Activated T-helper 17 cell treated with anti-CD3 and anti-CD28 coated beads, Interleukin-2, amount 50 U/mL, for 72 hours (primary cell): ENCODE measurements around the gene TMEM255B. TPM values are rescaled to one million over a fixed set of nuclear protein-coding genes. Genes with fewer than 3 reads are reported as not detected.
A peak's percentile ranks its signal among the peaks of the same experiment; 100 is the strongest.
"Not testable (repeated sequence)": the region's sequence is repeated elsewhere in the genome, so short reads cannot be mapped to it uniquely, and the experiment has no call there.

Experiments
- ATAC-seq: fragments of 150-1000 bp; cut with Tn5 transposase; replicated peaks from 2 replicates; pipeline ENCODE4 v1.10.0; 2021; ENCODE audit warnings: mild to moderate bottlenecking, moderate library complexity
- H3K27ac Mint-ChIP-seq: one replicate; pipeline ENCODE4 v1.8.0; 2022; ENCODE audit warnings: mixed read lengths
- H3K27me3 Mint-ChIP-seq: one replicate; pipeline ENCODE4 v1.8.0; 2022; ENCODE audit warnings: mixed read lengths
- H3K36me3 Mint-ChIP-seq: one replicate; pipeline ENCODE4 v1.8.0; 2022; ENCODE audit warnings: low read depth, mild to moderate bottlenecking, mixed read lengths
- H3K4me1 Mint-ChIP-seq: one replicate; pipeline ENCODE4 v1.8.0; 2022; ENCODE audit warnings: mixed read lengths
- H3K4me3 Mint-ChIP-seq: one replicate; pipeline ENCODE4 v1.8.0; 2022; ENCODE audit warnings: mild to moderate bottlenecking, mixed read lengths
- H3K9me3 Mint-ChIP-seq: one replicate; pipeline ENCODE4 v1.8.0; 2022; ENCODE audit warnings: mixed read lengths
- total RNA-seq, 2 donors: library from RNA; stranded (reverse); gene quantifications; one replicate each; pipeline ENCODE4 v1.2.3, GENCODE V29; 2022

Gene TMEM255B
- total RNA-seq, 2 donors from 2014 or later: 2.0 TPM

DNA sequence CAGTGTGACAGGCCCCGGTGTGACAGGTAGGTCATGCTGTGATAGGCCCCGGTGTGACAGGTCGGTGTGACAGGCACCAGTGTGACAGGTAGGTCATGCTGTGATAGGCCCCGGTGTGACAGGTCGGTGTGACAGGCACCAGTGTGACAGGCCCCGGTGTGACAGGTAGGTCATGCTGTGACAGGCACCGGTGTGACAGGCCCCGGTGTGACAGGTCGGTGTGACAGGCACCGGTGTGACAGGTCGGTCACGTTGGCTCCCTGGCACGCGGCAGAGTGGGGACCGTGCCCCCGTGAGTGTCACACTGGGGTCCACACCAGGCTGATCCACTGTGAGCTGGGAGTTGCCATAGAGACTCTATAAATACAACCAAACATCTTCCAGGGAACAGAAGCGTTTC, 75.0 kb downstream of the TMEM255B start:
- not testable (repeated sequence) for H3K36me3 Mint-ChIP-seq, ATAC-seq, H3K27ac Mint-ChIP-seq, H3K4me3 Mint-ChIP-seq, H3K4me1 Mint-ChIP-seq, H3K27me3 Mint-ChIP-seq, H3K9me3 Mint-ChIP-seq

DNA sequence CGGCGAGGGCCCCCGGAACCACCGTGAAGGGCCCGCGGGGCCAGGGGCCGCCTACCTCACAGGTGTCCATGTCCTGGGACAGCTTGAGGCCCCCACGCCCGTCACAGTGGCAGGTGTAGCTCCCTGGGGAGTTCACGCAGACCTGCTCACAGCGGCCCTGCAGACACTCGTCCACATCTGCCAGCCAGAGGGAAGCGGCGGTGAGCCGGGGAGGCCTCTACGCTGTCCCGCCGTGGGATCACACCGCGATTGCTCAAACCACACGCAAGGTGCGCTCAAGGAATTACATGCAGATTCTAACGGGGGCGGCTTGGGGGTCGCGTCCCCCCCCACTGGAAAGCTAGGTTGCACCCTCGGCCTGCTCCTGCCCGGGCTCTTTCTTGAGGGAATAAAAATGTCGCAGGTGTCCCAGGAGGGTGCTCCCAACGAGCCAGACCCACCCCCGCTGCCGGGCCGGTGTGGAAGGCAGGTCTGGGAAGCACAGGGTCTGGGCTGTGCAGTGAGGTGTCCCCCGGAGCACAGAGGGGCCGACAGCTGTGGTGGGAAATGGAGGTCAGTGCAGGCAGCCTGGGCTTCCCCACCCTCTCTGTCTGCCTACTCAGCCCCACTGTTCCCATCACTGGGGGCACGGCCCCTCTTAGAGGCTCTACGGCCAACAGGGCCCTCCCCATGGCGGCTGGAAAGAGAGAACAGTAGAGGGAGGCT, 75.6 kb downstream of the TMEM255B start:
- Mint-ChIP-seq H3K9me3 (no peaks in the 10 kb centered on the region), H3K36me3 (no peaks in the 10 kb centered on the region), H3K4me1 (peaks cover 5% of the 10 kb centered on the region), H3K27ac (no peak overlapping the region), H3K4me3 (no peak overlapping the region), H3K27me3 (no peaks in the 10 kb centered on the region)
- ATAC-seq: no peak

DNA sequence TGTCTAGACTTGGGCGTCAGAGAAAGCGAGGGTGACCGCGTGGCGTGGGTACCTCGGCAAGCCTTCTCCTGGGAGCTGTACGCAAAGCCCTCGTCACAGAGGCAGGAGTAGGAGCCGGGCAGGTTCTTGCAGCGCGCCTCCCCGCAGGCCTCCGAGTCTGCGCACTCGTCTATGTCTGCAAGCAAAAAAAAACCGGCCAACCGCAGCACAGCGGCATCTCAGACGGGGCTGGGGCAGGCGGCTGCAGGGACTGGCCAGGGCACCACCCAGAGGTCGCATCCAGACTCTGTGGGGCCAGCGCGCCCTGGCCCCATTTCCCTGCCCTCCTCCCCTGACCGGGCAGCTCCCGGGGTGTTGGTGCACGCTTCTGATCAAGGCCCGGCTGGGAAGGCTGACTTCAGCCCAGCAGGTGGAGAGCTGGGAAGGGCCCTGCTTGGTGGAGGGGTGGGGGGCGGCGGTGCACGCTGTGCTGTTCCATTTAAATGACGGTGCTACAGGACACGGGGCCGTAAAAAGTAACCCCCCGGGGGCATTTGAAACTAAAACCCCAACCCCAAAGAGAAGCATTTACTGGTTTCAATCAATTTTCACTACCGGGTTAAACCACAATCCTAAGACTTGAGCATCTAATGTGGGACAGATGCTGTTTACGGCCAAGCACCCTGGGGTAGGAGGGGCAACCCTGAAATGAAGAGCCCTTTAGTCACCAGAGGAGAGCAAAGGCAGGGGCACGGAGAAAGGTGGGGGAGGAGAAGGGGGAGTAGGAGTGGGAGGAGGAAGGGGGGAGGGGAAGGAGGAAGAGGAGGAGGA, 76.6 kb downstream of the TMEM255B start:
- Mint-ChIP-seq H3K27ac (no peak overlapping the region), H3K27me3 (no peaks in the 10 kb centered on the region), H3K4me1 (peaks cover 5% of the 10 kb centered on the region), H3K4me3 (no peak overlapping the region), H3K36me3 (no peaks in the 10 kb centered on the region), H3K9me3 (no peaks in the 10 kb centered on the region)
- ATAC-seq: no peak

DNA sequence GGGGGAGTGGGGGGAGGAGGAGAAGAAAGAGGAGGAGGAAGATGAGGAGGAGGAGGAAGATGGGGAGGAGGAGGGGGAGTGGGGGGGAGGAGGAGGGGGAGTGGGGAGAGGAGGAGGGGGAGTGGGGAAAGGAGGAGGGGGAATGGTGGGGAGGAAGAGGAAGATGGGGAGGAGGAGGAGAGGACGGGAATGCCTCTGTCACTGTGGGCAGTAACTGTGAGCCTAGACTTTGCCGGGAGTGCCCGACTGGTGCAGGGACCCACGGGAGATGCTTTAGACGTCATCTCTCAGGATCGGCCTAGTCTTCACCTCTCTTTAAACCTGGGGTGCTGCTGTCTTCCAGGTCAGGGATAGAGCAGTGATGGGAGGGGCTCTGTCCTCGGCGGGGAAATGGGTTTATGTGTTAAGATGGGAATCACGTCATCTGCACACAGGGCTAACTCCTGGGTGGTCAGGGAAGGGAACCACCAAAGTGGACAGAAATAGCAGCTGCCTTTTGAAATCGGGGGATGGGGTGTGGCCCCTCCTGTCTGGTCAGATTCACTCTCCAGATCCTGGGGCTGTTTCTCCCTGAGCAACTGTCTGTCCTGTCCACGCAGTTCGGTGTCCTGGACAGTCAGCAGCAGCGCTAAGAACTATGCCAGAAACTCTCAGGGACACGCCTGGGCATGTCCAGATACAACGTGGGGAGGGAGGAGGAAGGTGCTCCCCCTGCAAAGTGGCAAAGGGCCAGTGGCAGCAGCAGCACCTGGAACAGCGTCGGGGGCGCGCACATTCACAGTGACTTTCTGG, 77.9 kb downstream of the TMEM255B start:
- Mint-ChIP-seq H3K9me3 (peaks cover 2% of the 10 kb centered on the region), H3K4me3 (no peak overlapping the region), H3K27ac (peak overlapping the region; percentile 83), H3K27me3 (no peaks in the 10 kb centered on the region), H3K4me1 (peaks cover 10% of the 10 kb centered on the region), H3K36me3 (no peaks in the 10 kb centered on the region)
- ATAC-seq: peak; percentile 25

DNA sequence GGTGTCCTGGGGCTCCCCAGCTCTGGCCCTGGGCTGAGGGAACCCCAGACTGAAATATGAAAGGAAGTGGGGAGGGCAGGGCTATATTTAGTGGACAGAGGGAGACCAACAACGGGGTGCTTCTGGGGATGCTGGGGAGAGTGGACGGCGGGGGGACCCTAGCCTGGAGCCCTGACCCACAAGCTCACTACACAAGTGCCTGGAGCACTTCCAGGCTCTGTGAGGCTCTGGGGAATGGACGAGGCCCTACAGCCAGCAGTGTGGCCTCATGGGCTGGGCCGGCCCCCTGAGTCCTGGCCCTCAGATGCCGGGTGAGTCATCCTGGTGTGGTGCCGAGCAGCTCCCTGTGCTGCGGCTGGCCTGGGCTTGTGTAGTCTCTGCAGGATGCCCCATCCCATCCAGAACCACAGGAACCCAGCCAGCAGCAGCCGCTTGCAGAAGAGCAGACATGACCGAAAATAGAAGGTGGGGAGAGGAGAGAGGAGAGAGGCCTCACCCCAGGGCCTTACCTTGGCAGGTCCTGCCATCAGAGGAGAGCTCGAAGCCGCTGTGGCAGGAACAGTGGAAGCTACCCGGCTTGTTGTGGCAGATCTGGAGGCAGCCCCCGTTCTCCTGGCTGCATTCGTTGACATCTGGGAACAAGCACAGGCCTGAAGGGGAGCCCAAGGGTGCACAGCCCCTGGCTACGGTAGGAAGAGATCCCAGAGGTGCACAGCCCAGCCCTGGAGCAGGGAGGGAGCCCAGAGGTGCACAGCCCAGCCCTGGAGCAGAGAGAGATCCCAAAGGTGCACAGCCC, 78.7 kb downstream of the TMEM255B start:
- peak overlapping the region; percentile 83 for H3K27ac Mint-ChIP-seq
- no peaks in the 10 kb centered on the region for H3K36me3 Mint-ChIP-seq
- H3K27me3 Mint-ChIP-seq: no peaks in the 10 kb centered on the region
- ATAC-seq: peak; percentile 48
- H3K4me3 Mint-ChIP-seq: no peak overlapping the region
- H3K4me1 Mint-ChIP-seq: peaks cover 10% of the 10 kb centered on the region
- peaks cover 4% of the 10 kb centered on the region for H3K9me3 Mint-ChIP-seq

DNA sequence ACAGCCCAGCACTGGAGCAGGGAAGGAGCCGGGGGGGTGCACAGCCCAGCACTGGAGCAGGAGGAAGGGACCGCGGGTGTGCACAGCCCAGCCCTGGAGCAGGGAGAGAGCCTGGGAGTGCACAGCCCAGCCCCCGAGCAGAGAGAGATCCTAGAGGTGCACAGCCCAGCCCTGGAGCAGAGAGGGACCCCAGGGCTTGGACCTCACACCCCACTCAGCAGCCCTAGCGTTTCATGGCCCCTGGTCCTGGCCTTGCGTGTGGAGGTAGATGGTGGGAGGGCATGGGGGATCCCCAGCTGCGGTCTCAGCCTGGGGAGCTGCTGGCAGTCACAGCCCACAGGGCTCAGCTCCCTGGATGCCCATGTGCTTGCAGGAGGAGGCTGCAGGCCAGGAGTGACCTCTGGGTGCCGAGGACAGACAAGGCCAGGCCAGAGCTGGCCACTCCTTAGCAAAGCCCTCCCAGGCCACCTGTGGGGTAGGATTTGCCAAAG, 79.7 kb downstream of the TMEM255B start:
- Mint-ChIP-seq H3K9me3 (peaks cover 4% of the 10 kb centered on the region), H3K4me1 (peaks cover 10% of the 10 kb centered on the region), H3K27ac (no peak overlapping the region), H3K36me3 (no peaks in the 10 kb centered on the region), H3K4me3 (no peak overlapping the region), H3K27me3 (no peaks in the 10 kb centered on the region)
- ATAC-seq: no peak

DNA sequence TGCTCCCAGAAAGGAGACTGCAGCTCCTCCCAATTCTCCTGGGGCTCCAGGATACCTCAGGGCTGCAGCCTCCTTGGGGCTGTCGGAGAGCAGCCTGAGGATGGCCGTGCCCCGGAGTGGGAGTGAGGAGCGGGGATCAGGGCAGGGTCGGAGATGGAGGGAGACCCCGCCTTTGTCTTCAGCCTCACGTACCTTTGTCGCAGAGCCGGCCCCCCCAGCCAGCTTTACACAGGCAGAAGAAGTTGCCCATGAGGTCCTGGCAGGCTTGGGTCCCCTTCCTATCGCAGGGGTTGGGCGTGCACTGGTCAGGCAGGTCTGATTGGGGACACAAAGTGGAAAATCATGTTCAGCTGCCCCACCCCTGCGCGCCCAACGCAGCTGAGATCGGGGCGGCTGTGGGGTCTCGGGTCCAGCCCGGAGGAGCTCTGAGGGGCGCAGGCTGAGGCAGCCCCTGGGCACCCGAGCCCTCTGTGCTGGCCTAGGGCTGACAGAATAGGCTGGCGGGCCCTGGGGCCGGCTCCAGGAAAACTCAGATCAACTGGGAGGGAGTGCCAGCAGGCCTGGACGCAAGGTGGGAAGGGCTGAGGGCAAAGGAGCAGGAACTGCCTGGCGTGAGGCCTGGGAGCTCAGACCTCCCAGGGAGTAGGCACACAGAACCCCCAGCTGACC, 80.6 kb downstream of the TMEM255B start:
- no peaks in the 10 kb centered on the region for H3K36me3 Mint-ChIP-seq
- peaks cover 10% of the 10 kb centered on the region for H3K4me1 Mint-ChIP-seq
- no peak overlapping the region for H3K4me3 Mint-ChIP-seq
- H3K27me3 Mint-ChIP-seq: no peaks in the 10 kb centered on the region
- H3K9me3 Mint-ChIP-seq: peaks cover 4% of the 10 kb centered on the region
- ATAC-seq: no peak
- no peak overlapping the region for H3K27ac Mint-ChIP-seq

DNA sequence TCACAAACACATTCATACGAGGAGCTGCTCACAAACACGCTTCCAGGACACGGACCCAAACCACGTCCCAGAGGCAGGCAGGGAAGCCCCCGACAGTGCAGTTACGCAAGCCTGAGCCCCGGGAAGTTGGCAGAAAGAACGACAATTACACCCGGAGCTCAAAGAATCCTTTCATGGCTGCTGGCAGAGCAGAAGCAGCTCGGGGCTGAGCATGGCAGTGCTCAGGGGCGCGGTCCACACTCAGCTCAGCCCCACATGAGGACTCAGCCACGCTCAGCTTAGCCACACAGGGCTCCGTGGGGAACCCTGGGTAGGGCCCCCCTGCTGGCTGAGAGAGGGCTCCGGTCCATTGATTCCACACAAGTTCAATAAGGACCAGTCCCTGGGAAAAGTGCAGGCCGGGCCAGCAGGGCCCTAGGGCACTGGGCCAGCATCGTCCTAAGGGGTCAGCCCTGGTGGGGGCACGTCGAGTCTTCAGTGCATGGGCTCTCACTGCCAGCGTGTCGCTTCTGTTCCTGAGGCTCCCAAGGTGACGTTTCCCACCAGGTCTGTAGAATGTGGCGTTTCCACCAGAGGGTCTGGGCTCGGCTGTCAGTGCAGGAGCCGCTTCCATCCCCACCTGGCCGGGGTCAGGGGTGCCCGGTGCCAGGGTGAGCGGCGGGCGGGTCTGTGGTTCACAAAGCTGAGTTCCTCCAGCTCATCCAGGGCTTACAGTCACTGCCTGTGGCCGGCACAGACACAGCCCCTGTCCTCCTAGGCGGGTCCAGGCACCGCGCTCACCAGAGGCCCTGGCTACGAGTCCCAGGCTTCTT, 81.7 kb downstream of the TMEM255B start:
- H3K4me3 Mint-ChIP-seq: no peak overlapping the region
- peaks cover 11% of the 10 kb centered on the region for H3K4me1 Mint-ChIP-seq
- H3K36me3 Mint-ChIP-seq: no peaks in the 10 kb centered on the region
- ATAC-seq: no peak
- H3K27ac Mint-ChIP-seq: no peak overlapping the region
- H3K27me3 Mint-ChIP-seq: no peaks in the 10 kb centered on the region
- peaks cover 4% of the 10 kb centered on the region for H3K9me3 Mint-ChIP-seq

DNA sequence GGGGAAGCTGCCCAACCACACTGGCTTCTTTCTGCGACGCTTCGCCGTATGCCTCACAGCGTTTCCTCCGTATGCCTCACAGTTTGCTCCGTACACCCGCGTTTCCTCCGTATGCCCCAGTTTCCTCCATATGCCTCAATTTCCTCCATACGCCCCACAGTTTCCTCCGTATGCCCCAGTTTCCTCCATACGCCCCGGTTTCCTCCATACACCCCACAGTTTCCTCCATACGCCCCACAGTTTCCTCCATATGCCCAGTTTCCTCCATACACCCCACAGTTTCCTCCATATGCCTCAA, 82.3 kb downstream of the TMEM255B start:
- peaks cover 16% of the 10 kb centered on the region for H3K4me1 Mint-ChIP-seq
- no peak for ATAC-seq
- no peaks in the 10 kb centered on the region for H3K27me3 Mint-ChIP-seq
- no peak overlapping the region for H3K27ac Mint-ChIP-seq
- peaks cover 4% of the 10 kb centered on the region for H3K9me3 Mint-ChIP-seq
- no peaks in the 10 kb centered on the region for H3K36me3 Mint-ChIP-seq
- no peak overlapping the region for H3K4me3 Mint-ChIP-seq

DNA sequence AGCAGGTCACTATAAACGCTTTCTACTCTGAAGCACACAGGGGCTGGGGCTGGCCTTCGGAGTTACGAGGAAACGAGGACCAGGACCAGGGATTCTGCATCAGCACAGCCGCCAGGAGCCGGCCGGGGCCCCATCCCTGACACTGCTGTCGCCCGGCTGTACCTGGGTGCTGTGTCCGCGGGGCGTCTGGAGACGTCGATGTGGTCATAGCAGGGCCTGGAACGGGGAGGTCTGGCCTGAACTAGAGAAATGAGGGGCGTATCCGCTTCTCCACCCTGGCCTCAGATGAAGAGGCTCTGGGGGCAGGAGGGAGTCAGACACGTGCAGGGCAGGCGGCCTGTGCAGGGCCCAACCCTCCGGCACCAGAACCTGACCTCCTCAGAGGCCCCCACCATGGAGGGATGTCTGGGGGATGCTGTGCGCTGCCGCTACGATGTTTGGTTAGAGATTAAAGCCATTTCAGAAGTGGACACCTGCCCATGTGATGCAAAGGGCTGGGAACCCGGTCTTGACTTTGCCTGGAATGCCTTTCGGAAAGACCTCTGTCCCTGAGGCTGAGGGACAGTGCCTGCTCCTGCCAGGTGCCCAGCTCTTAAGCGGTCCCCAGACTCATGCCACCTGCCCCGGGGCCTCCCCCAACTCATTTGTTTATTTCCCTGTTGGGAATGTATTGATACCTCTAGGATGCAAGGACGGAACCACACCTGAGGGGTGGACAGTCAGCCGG, 83.5 kb downstream of the TMEM255B start:
- H3K9me3 Mint-ChIP-seq: peaks cover 4% of the 10 kb centered on the region
- H3K27me3 Mint-ChIP-seq: no peaks in the 10 kb centered on the region
- H3K27ac Mint-ChIP-seq: peak overlapping the region; percentile 6
- H3K4me1 Mint-ChIP-seq: peaks cover 10% of the 10 kb centered on the region
- no peak overlapping the region for H3K4me3 Mint-ChIP-seq
- H3K36me3 Mint-ChIP-seq: no peaks in the 10 kb centered on the region
- no peak for ATAC-seq

DNA sequence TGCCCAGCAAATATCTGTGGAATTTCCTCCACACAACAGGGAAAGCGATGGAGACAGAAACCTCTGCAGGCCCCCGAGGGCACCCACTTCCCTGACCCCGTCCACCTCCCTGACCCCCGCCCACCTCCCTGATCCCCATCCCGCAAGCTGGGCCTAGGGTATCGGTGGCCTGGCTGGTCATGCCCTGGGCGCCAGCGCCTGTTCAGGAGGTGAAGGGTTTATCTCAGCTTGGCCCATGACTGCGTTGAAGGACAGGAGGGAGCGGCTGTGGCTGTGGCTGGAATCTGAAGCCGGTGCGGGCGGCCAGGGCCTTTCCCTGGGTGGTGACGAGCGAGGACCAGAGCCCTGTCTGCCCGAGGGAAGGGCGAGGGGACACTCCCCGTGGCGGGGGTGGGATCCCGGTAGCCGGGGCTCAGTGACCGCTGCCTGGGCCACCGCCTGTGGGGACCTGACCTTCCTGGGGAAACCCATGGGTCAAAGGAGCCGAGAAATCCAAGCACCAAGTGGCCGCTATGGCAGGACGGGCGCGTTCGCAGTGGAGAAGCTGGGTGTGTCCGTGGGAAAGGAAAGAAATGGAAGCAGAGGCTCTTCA, 84.1 kb downstream of the TMEM255B start:
- Mint-ChIP-seq H3K27ac (no peak overlapping the region), H3K36me3 (no peaks in the 10 kb centered on the region), H3K27me3 (no peaks in the 10 kb centered on the region), H3K4me1 (peaks cover 10% of the 10 kb centered on the region), H3K4me3 (no peak overlapping the region), H3K9me3 (peaks cover 4% of the 10 kb centered on the region)
- no peak for ATAC-seq

DNA sequence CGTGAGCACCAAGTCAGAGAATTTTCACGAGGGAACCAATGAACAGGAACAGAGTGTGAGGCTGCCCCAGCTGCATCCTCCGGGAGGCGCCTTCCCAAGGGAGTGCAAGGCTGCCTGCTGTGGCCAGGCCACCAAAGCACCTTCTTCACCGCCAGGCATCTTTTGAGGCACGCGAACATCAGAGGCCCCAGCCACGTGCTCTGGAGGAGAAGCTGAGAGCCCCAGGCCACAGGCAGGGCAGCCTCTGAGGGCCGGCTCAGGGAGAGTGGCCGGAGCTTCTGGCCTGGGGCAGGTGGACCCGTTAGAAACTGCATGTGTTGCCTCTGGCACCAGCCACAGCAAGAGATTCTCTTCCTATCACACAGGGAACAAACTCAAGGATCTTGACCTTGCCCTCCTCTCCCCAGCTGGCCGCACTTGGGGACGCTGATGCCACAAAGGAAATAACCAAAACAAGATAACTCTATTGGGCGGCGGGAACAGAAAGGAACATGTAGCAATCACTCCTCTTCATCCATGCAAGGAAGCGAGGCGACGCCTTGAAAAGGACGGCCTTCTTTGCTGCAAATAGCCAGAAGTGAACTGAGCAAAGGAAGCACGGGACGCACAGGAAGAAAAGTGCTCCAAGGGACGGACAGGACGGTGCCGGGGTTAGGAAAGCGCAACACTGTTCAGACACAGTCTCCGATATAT, 85.0 kb downstream of the TMEM255B start:
- Mint-ChIP-seq H3K9me3 (peaks cover 4% of the 10 kb centered on the region), H3K4me1 (peaks cover 10% of the 10 kb centered on the region), H3K27me3 (no peaks in the 10 kb centered on the region), H3K36me3 (no peaks in the 10 kb centered on the region), H3K4me3 (no peak overlapping the region), H3K27ac (no peak overlapping the region)
- no peak for ATAC-seq
